HFFc6 (cell line): Measurements from ENCODE around the gene KRT75. TPM values are rescaled to one million over a fixed set of nuclear protein-coding genes. Genes with fewer than 3 reads are reported as not detected.

Experiments used
- DNase-seq: peaks from one replicate; pipeline ENCODE4 v3.0.0-alpha.2; 2018
- H3K27ac Mint-ChIP-seq: 2 replicates; pipeline ENCODE4 v1.8.0; 2020; ENCODE audit warnings: mild to moderate bottlenecking, mixed read lengths
- H3K27me3 Mint-ChIP-seq: 2 replicates; pipeline ENCODE4 v1.8.0; 2021; ENCODE audit warnings: mild to moderate bottlenecking, moderate library complexity, mixed read lengths; ENCODE audit not compliant: insufficient read depth
- H3K36me3 Mint-ChIP-seq: 2 replicates; pipeline ENCODE4 v1.8.0; 2021; ENCODE audit warnings: low read depth, mixed read lengths
- H3K4me1 Mint-ChIP-seq: 2 replicates; pipeline ENCODE4 v1.8.0; 2020; ENCODE audit warnings: low read depth, mixed read lengths
- H3K4me3 Mint-ChIP-seq: 2 replicates; pipeline ENCODE4 v1.8.0; 2020; ENCODE audit warnings: mild to moderate bottlenecking, moderate library complexity, mixed read lengths
- H3K9me3 Mint-ChIP-seq: 2 replicates; pipeline ENCODE4 v1.8.0; 2020; ENCODE audit warnings: mild to moderate bottlenecking, mixed read lengths
- total RNA-seq, 6 experiments: library from RNA; stranded (reverse); fragmentation: NEBNext Ultra II Directional; extraction: Animal tissue kit (Norgen Biotek cat#: 25700); gene quantifications; 2 replicates in 1 of 6; 3 replicates in 5 of 6; pipeline ENCODE4 v1.2.3, GENCODE V29; 2021
- TF ChIP-seq, protein P1 (sequence below): fragments of 200-600 bp; sonication (generic); IDR thresholded peaks from 2 replicates; pipeline ENCODE4 v1.5.0; 2021; ENCODE audit warnings: antibody characterized with exemption, mild to moderate bottlenecking

The KRT75 gene
- total RNA-seq, 6 experiments from 2014 or later = not detected

DNA sequence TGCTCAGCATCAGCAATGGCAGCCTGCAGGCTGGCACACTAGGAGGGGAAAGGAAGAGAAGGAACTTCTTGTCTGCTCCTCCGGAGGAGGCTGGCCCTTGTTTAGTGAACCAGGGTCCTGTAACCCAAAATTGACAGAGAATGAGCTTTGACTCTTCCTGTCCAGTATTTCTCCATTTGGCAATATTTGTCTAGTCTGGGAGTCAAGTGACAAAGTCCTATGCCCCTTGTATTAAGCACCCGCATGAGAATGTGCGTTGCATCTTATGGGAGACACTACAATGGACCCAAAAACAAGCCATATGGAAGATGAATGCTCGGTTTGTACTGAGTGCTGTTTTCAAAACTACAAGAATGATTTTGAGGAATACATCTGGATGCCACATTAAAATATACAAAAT, 35.7 kb upstream of the KRT75 start:
- Mint-ChIP-seq H3K36me3 (no peaks in the 10 kb centered on the region), H3K27me3 (peaks cover 45% of the 10 kb centered on the region), H3K4me3 (no peak overlapping the region), H3K27ac (no peak overlapping the region), H3K9me3 (no peaks in the 10 kb centered on the region), H3K4me1 (no peaks in the 10 kb centered on the region)
- TF ChIP-seq, protein P1, sequence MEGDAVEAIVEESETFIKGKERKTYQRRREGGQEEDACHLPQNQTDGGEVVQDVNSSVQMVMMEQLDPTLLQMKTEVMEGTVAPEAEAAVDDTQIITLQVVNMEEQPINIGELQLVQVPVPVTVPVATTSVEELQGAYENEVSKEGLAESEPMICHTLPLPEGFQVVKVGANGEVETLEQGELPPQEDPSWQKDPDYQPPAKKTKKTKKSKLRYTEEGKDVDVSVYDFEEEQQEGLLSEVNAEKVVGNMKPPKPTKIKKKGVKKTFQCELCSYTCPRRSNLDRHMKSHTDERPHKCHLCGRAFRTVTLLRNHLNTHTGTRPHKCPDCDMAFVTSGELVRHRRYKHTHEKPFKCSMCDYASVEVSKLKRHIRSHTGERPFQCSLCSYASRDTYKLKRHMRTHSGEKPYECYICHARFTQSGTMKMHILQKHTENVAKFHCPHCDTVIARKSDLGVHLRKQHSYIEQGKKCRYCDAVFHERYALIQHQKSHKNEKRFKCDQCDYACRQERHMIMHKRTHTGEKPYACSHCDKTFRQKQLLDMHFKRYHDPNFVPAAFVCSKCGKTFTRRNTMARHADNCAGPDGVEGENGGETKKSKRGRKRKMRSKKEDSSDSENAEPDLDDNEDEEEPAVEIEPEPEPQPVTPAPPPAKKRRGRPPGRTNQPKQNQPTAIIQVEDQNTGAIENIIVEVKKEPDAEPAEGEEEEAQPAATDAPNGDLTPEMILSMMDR = no peak
- DNase-seq = no peak

DNA sequence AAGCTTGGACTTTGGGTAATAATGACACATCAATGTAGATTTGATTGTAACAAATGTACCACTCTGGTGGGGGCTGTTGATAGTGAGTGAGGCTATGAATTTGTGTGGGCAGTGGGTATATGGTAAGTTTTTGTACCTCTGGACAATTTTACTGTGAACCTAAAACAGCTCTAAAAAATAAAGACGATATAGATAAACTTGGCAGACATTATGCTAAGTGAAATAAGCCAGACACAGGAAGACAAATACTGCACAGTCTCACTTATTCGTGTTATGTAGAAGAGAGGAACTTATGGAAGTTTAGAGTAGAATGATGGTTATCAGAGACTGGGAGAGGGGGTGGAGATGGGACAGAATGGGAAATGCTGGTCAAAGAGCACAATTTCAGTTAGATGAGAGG, 30.7 kb upstream of the KRT75 start:
- no peaks in the 10 kb centered on the region for H3K9me3 Mint-ChIP-seq
- H3K36me3 Mint-ChIP-seq = no peaks in the 10 kb centered on the region
- TF ChIP-seq, protein P1 = no peak
- H3K4me3 Mint-ChIP-seq = no peak overlapping the region
- H3K27ac Mint-ChIP-seq = no peak overlapping the region
- no peak for DNase-seq
- no peaks in the 10 kb centered on the region for H3K4me1 Mint-ChIP-seq
- H3K27me3 Mint-ChIP-seq = peaks cover 33% of the 10 kb centered on the region

DNA sequence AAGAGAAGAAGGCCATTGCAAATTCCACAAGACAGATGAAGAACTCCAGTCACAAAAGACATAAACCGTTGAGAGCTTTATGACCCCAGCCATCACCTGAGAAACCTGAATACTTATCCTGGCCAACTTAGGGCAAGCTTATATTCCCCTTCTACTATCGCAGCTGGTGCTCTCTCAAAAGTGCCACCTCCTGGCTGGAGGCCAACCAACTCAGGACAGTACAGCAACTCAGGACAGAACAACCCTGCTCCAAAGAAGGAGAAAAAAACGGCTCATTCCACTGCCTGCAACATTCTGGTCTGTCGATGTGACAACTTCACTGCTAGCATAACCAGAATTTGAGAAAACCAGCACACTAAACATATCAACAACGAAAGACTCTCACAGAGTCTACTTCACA, 27.5 kb upstream of the KRT75 start:
- TF ChIP-seq, protein P1 = no peak
- Mint-ChIP-seq H3K4me3 (no peak overlapping the region), H3K27ac (no peak overlapping the region), H3K9me3 (no peaks in the 10 kb centered on the region), H3K27me3 (peaks cover 27% of the 10 kb centered on the region), H3K4me1 (no peaks in the 10 kb centered on the region), H3K36me3 (no peaks in the 10 kb centered on the region)
- DNase-seq = no peak

DNA sequence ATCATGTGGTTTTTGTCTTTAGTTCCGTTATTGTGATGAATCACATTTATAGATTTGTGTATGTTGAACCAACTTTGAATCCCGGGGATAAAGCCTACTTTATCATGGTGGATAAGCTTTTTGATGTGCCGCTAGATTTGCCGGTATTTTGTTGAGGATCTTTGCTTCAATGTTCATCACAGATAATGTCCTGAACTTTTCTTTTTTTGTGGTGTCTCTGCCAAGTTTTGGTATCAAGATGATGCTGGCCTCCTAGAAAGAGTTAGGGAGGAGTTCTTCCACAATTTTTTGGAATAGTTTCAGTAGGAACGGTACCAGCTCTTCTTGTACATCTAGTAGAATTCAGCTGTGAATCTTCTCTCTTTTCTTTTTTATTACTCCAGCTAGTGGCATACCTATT, 24.7 kb upstream of the KRT75 start:
- peaks cover 35% of the 10 kb centered on the region for H3K27me3 Mint-ChIP-seq
- H3K4me1 Mint-ChIP-seq = no peaks in the 10 kb centered on the region
- H3K9me3 Mint-ChIP-seq = no peaks in the 10 kb centered on the region
- no peak overlapping the region for H3K4me3 Mint-ChIP-seq
- no peaks in the 10 kb centered on the region for H3K36me3 Mint-ChIP-seq
- TF ChIP-seq, protein P1 = no peak
- no peak overlapping the region for H3K27ac Mint-ChIP-seq
- no peak for DNase-seq

DNA sequence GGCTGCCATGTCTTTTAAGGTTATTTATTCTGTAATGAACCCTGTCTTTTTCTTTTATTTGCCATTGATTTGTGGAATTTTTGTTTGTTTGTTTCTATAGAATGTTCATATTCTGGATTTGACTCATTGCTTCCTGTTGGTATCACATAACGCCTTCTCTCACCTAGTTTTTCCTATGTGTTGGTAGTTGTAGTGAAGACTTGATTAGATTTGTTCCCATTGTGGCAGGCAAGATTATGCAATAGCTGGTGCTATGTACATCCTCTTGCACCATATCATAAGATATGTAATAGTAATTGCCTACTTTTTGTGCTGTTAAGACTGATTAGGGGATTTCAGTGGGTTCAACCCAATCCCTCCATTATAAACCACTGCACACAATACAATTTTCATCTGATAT, 21.6 kb upstream of the KRT75 start:
- TF ChIP-seq, protein P1 = no peak
- H3K4me3 Mint-ChIP-seq = no peak overlapping the region
- H3K27ac Mint-ChIP-seq = no peak overlapping the region
- H3K9me3 Mint-ChIP-seq = no peaks in the 10 kb centered on the region
- peaks cover 40% of the 10 kb centered on the region for H3K27me3 Mint-ChIP-seq
- H3K4me1 Mint-ChIP-seq = no peaks in the 10 kb centered on the region
- H3K36me3 Mint-ChIP-seq = no peaks in the 10 kb centered on the region
- DNase-seq = no peak
